CD4-positive, alpha-beta T cell treated with Interleukin-6 for 4 hours (primary cell): ENCODE data around the gene MLEC.
"Not testable (repeated sequence)": the region's sequence is repeated elsewhere in the genome, so short reads cannot be mapped to it uniquely, and the experiment has no call there.

Experiments used
- DNase-seq: peaks from one replicate; pipeline ENCODE4 v3.0.0-alpha.2; 2020; ENCODE audit warnings: mixed read lengths

The MLEC gene

GRCh38 chr12:120721866-120722265 lies 34.9 kb downstream of the MLEC start:
- no peak for DNase-seq

- no peak for DNase-seq
Measured at GRCh38 chr12:120722784-120723183, 35.8 kb downstream of the MLEC start.

GRCh38 chr12:120724720-120725119 lies 37.8 kb downstream of the MLEC start:
- DNase-seq = no peak

- peak; percentile 8 for DNase-seq
Measured at GRCh38 chr12:120725151-120725658, 38.3 kb downstream of the MLEC start.

- DNase-seq = peak; percentile 95
Measured at GRCh38 chr12:120725659-120726509, 38.9 kb downstream of the MLEC start, which contains the start of gene ACADS. Gene ACADS (plus strand): TSS chr12:120725826. CDS start chr12:120725886, 60 bp downstream.

- DNase-seq = no peak
Measured at GRCh38 chr12:120726510-120726793, 39.5 kb downstream of the MLEC start.

- no peak for DNase-seq
Measured at GRCh38 chr12:120726961-120727360, 40.0 kb downstream of the MLEC start.

GRCh38 chr12:120732198-120732597 lies 45.2 kb downstream of the MLEC start:
- DNase-seq = not testable (repeated sequence)

- no peak for DNase-seq
Measured at GRCh38 chr12:120733574-120733973, 46.6 kb downstream of the MLEC start.

GRCh38 chr12:120734210-120734609 lies 47.3 kb downstream of the MLEC start:
- no peak for DNase-seq

GRCh38 chr12:120735181-120735580 lies 48.2 kb downstream of the MLEC start:
- DNase-seq = no peak

GRCh38 chr12:120736404-120737331 lies 49.7 kb downstream of the MLEC start:
- DNase-seq = no peak

- DNase-seq = no peak
Measured at GRCh38 chr12:120737557-120738251, 50.8 kb downstream of the MLEC start.

GRCh38 chr12:120738252-120739030 lies 51.5 kb downstream of the MLEC start:
- no peak for DNase-seq

GRCh38 chr12:120739031-120739762 lies 52.2 kb downstream of the MLEC start:
- DNase-seq = no peak

- DNase-seq = no peak
Measured at GRCh38 chr12:120739821-120740613, 53.1 kb downstream of the MLEC start.

GRCh38 chr12:120740871-120741270 lies 53.9 kb downstream of the MLEC start:
- no peak for DNase-seq

- no peak for DNase-seq
Measured at GRCh38 chr12:120741476-120742421, 54.8 kb downstream of the MLEC start.

- no peak for DNase-seq
Measured at GRCh38 chr12:120744922-120745493, 58.1 kb downstream of the MLEC start.
